Loucy (cell line): ENCODE data around the gene CCDC188.

Experiments used
- H2AFZ ChIP-seq: fragments of 200-600 bp; sonication (generic); 2 replicates; pipeline ENCODE4 v1.6.0; 2016; ENCODE audit warnings: antibody characterized with exemption, mild to moderate bottlenecking, low read length, moderate library complexity
- H3F3A ChIP-seq: fragments of 200-600 bp; 2 replicates; pipeline ENCODE4 v1.6.0; 2016; ENCODE audit warnings: antibody characterized with exemption, low read depth, mild to moderate bottlenecking
- H3K27me3 ChIP-seq: fragments of 200-600 bp; sonication (generic); 2 replicates; pipeline ENCODE4 v1.6.1; 2014; ENCODE audit warnings: low read length, mild to moderate bottlenecking; ENCODE audit not compliant: insufficient read depth, poor library complexity, severe bottlenecking
- H3K36me3 ChIP-seq: fragments of 200-600 bp; sonication (generic); 2 replicates; pipeline ENCODE4 v1.6.1; 2016; ENCODE audit warnings: low read length; ENCODE audit not compliant: insufficient read depth
- H3K4me1 ChIP-seq: fragments of 200-600 bp; sonication (generic); 2 replicates; pipeline ENCODE4 v1.5.1; 2014; ENCODE audit warnings: low read length, mild to moderate bottlenecking; ENCODE audit not compliant: insufficient read depth, poor library complexity, severe bottlenecking
- H3K4me2 ChIP-seq: fragments of 200-600 bp; sonication (generic); 2 replicates; pipeline ENCODE4 v1.6.0; 2014; ENCODE audit warnings: antibody characterized with exemption, low read length, low read depth, mild to moderate bottlenecking; ENCODE audit not compliant: poor library complexity, severe bottlenecking
- H3K4me3 ChIP-seq: fragments of 200-600 bp; sonication (generic); 2 replicates; pipeline ENCODE4 v1.5.1; 2014; ENCODE audit warnings: low read length, mild to moderate bottlenecking, mixed read lengths; ENCODE audit not compliant: poor library complexity, severe bottlenecking
- H3K79me2 ChIP-seq: fragments of 200-600 bp; sonication (generic); 2 replicates; pipeline ENCODE4 v1.6.1; 2014; ENCODE audit warnings: low read length; ENCODE audit not compliant: insufficient read depth
- H3K9ac ChIP-seq: fragments of 200-600 bp; sonication (generic); 2 replicates; pipeline ENCODE4 v1.6.0; 2014; ENCODE audit warnings: mild to moderate bottlenecking, low read depth, low read length, moderate library complexity; ENCODE audit not compliant: poor library complexity, severe bottlenecking
- H3K9me2 ChIP-seq: fragments of 200-600 bp; sonication (generic); replicated peaks from 2 replicates; pipeline ENCODE4 v1.6.1; 2016; ENCODE audit warnings: low read depth, low read length, mixed read lengths
- H3K9me3 ChIP-seq: fragments of 200-600 bp; sonication (generic); 2 replicates; pipeline ENCODE4 v1.6.1; 2014; ENCODE audit warnings: mild to moderate bottlenecking, antibody characterized with exemption, low read length, low read depth; ENCODE audit not compliant: insufficient read depth
- H4K20me1 ChIP-seq: fragments of 200-600 bp; sonication (generic); 2 replicates; pipeline ENCODE4 v1.6.0; 2014; ENCODE audit warnings: antibody characterized with exemption, low read length, mild to moderate bottlenecking; ENCODE audit not compliant: insufficient read depth, poor library complexity, severe bottlenecking
- EZH2phosphoT487 ChIP-seq: fragments of 200-600 bp; IDR thresholded peaks from 2 replicates; pipeline ENCODE4 v1.6.1; 2018; ENCODE audit warnings: antibody characterized with exemption, mild to moderate bottlenecking, moderate library complexity, borderline replicate concordance
- TF ChIP-seq, protein P1 (sequence below): fragments of 200-600 bp; sonication (generic); conservative IDR thresholded peaks from 2 replicates; pipeline ENCODE4 v1.5.1; 2014; ENCODE audit warnings: mild to moderate bottlenecking, antibody characterized with exemption, low read length

CCDC188 gene

DNA sequence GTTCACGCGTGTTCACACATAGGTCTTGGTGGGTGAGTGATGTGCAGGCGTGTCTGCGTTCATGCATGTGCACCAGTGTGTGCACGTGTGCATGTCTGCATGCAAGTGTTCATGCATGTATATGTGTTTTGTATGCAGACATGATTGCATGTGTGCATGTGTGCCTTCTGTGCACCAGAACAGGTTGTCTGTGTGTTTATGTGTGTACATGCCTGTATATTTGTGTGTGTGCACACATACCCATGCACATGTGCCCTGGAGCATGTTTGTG is 14.3 kb downstream of the CCDC188 start:
- peaks cover 18% of the 10 kb centered on the region for H4K20me1 ChIP-seq

DNA sequence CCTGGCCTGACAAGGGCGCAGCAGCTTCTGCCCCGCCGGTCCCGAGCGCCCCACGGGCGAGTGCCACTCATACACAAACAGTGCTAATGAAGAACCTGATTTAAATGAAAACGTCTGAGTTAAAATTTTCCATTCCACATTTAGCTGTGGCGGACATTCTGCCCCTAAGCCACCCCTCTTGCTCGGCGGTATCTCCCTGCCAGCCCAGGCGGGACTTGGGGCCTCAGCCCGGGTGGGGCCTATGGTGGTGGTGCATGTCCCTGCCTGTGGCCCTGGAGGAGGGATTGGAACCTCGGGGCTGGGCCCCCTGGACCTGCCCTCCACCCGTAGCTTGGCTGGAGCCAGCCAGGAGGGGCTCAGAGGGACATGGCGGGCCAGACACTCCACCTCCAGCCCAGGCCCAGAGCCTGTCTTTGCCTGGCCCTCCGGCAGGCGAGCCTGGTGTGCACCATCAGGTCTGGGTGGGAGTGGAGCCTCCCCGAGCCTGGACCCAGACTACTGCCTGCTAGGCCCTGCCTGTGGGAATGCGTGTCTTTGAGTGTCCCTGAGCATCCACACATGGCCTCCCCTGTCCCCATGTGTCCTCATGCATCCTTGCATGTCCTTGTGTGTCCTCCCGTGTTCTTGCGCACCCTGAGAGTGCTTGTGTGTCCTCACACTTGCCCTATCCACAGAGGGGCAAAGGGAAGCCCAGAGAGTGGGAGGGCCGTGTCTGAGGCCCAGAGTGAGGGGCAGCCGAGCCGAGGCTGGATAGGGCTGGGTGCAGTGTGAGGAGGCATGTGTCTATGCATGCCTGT is 14.9 kb downstream of the CCDC188 start:
- peaks cover 18% of the 10 kb centered on the region for H4K20me1 ChIP-seq
- peaks cover 23% of the 10 kb centered on the region for H3K4me1 ChIP-seq
- no peaks in the 10 kb centered on the region for H3K9me3 ChIP-seq
- no peaks in the 10 kb centered on the region for H3K9me2 ChIP-seq
- no peaks in the 10 kb centered on the region; the same call in 1 of the 2 replicates for H3K36me3 ChIP-seq
- no peak for TF ChIP-seq EZH2phosphoT487
- TF ChIP-seq, protein P1, sequence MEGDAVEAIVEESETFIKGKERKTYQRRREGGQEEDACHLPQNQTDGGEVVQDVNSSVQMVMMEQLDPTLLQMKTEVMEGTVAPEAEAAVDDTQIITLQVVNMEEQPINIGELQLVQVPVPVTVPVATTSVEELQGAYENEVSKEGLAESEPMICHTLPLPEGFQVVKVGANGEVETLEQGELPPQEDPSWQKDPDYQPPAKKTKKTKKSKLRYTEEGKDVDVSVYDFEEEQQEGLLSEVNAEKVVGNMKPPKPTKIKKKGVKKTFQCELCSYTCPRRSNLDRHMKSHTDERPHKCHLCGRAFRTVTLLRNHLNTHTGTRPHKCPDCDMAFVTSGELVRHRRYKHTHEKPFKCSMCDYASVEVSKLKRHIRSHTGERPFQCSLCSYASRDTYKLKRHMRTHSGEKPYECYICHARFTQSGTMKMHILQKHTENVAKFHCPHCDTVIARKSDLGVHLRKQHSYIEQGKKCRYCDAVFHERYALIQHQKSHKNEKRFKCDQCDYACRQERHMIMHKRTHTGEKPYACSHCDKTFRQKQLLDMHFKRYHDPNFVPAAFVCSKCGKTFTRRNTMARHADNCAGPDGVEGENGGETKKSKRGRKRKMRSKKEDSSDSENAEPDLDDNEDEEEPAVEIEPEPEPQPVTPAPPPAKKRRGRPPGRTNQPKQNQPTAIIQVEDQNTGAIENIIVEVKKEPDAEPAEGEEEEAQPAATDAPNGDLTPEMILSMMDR, result no peak
- no peaks in the 10 kb centered on the region for H3F3A ChIP-seq
- no peak overlapping the region for H3K9ac ChIP-seq
- no peaks in the 10 kb centered on the region for H3K27me3 ChIP-seq
- peaks cover 47% of the 10 kb centered on the region; the same call in 1 of the 2 replicates for H3K79me2 ChIP-seq
- H3K4me3 ChIP-seq, result no peak overlapping the region
- no peak overlapping the region for H3K4me2 ChIP-seq
- no peak overlapping the region for H2AFZ ChIP-seq

More for the DNA sequence above, 14.3 kb downstream of the CCDC188 start:
- H3K27me3 ChIP-seq, result no peaks in the 10 kb centered on the region
- peaks cover 47% of the 10 kb centered on the region; the same call in 1 of the 2 replicates for H3K79me2 ChIP-seq
- no peak overlapping the region for H3K4me3 ChIP-seq
- peaks cover 23% of the 10 kb centered on the region for H3K4me1 ChIP-seq
- no peaks in the 10 kb centered on the region for H3K9me2 ChIP-seq
- H3K4me2 ChIP-seq, result no peak overlapping the region
- no peaks in the 10 kb centered on the region; the same call in 1 of the 2 replicates for H3K36me3 ChIP-seq
- no peaks in the 10 kb centered on the region for H3K9me3 ChIP-seq
- H2AFZ ChIP-seq, result no peak overlapping the region
- H3K9ac ChIP-seq, result no peak overlapping the region
- no peaks in the 10 kb centered on the region for H3F3A ChIP-seq
- TF ChIP-seq, protein P1, result no peak
- TF ChIP-seq EZH2phosphoT487, result no peak

- H3K9ac ChIP-seq, result no peak overlapping the region
- TF ChIP-seq, protein P1, result no peak
- no peak for TF ChIP-seq EZH2phosphoT487
- no peak overlapping the region for H3K4me3 ChIP-seq
- no peaks in the 10 kb centered on the region for H3K9me3 ChIP-seq
- H3K36me3 ChIP-seq, result no peaks in the 10 kb centered on the region; the same call in 1 of the 2 replicates
- H3K27me3 ChIP-seq, result no peaks in the 10 kb centered on the region
- H4K20me1 ChIP-seq, result peaks cover 18% of the 10 kb centered on the region
- no peaks in the 10 kb centered on the region for H3F3A ChIP-seq
- H3K79me2 ChIP-seq, result peaks cover 47% of the 10 kb centered on the region; the same call in 1 of the 2 replicates
- no peaks in the 10 kb centered on the region for H3K9me2 ChIP-seq
- H2AFZ ChIP-seq, result no peak overlapping the region
- peaks cover 23% of the 10 kb centered on the region for H3K4me1 ChIP-seq
- H3K4me2 ChIP-seq, result no peak overlapping the region
Measured at GRCh38 chr22:20135265-20135664, 15.6 kb downstream of the CCDC188 start.
